Activated CD4-positive, alpha-beta T cell treated with anti-CD3 and anti-CD28 coated beads, Interleukin-2, amount 50 U/mL, for 4 hours (primary cell): ENCODE data around the gene GPHN.

Source experiments
- DNase-seq, 2 experiments: peaks; one replicate each; pipeline ENCODE4 v3.0.0-alpha.2; 2020

Gene GPHN

DNA sequence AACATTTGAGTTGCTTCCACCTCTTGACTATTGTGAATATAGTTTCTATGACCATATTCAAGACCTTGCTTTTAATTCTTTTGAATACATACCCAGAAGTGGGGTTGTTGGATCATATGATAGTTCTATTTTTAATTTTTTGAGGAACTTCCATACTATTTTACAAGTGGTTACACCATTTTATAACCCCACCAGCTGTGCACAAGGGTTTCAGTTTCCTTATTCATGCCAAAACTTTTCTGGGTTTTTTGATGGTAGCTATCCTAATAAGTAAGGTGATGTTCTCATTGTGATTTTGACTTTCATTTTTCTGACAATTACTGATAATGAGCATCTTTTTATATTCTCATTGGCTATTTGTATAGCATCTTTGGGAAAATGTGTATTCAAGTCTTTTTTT, 571.9 kb downstream of the GPHN start:
- DNase-seq: no peak

DNA sequence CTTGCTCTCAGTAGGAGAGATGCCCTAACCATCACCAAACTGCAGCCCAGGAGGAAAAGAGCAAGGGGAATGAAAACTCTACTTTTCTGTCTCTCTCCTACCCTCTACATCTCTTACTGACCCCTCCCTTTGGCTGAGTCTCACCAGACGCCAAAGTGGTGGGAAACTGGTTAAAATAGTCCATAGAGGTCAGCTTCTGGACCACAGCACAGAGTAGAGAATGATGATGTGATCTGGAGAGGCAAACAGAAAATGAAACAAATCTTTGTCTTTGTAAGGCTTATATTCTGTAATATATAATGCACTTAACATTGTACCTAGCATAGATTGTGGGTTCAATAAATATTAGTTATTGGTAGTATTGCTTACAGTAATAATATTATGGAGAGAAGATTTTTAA, 600.3 kb downstream of the GPHN start:
- DNase-seq: no peak

DNA sequence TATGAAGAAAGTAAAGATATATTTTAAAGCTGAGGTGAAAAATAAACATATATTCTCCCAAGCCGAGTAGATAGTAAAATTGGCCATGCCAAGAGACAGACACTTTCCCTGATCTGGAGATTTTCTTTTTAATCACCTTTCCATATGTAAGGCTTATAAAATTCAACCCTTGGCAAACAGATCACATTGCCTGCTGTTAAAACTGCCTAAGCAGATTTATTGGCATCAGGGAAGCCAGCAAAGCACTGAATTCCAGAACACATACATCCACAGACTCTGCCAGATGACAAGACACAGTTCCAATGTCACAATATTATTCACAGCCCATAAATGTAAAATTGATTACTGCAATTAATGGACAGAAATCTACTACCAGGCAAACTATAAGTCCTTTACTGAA, 603.1 kb downstream of the GPHN start:
- no peak for DNase-seq

DNA sequence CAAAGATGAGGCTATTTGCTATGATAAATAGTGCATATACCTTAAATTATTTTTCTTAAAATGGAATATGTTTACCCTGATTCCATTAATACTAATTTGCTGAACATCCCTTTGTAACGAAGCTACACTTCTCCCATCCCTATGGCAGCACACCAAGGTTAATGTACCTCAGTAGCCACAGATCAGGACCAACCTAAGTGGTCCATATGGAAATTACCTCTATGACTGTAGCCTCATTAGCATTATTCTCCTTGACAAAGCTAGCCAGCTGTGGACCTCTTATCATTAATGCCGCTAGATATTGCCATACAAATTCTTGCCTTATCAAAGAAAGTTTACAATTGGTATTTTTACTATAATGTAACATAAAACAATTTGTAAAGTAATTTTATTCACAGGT, 604.4 kb downstream of the GPHN start:
- DNase-seq: no peak

DNA sequence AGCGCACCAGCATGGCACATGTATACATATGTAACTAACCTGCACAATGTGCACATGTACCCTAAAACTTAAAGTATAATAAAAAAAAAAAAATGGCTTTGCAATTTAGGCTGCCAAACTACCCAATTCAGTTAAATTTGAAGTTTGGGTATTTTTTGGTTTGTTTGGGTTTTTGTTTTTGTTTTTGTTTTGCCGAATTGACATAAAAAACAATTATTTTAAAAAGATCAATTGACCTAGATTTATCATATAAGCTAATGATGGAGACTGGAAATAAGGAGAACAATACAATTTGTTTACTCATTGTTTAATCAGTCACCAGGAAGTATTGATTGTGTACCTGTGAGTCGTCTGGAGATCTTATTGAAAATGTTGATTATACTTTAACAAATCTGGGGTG, 619.2 kb downstream of the GPHN start:
- DNase-seq: no peak

DNA sequence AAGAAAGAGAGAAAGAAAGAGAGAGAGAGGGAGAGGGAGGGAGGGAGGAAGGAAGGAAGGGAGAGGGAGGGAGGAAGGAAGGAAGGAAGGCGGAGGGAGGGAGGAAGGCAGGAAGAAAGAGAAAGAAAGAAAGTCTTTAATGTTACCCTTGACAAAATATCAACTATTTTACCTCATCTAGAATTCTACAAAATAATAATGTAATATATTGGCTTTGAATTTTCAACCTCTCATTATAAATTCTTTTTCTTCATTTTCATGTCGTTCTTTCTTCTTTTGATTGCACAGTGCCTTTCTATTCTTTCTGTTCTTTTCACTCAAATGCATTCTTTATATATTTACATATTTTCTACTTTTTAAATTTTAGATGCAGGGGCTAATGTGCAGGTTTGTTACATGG, 621.8 kb downstream of the GPHN start:
- no peak for DNase-seq

DNA sequence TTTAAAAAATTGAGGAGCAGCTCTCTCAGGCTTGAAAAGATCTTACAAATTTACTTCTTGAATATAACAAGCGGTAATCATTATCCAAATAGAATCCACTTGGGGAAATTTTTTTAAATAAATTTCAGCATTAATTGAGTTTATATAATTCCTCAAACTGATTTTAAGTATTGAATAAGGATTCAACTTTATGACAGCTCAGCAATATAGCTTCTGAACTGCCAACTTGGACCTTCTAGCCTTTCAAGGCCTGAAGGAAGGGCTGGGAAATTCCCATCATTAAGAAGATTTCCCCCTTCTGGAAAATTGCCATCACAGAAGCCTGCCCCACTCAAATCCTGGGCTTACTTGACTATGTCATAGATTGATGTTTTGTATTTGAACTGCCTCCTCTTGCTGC, 623.7 kb downstream of the GPHN start:
- no peak for DNase-seq

DNA sequence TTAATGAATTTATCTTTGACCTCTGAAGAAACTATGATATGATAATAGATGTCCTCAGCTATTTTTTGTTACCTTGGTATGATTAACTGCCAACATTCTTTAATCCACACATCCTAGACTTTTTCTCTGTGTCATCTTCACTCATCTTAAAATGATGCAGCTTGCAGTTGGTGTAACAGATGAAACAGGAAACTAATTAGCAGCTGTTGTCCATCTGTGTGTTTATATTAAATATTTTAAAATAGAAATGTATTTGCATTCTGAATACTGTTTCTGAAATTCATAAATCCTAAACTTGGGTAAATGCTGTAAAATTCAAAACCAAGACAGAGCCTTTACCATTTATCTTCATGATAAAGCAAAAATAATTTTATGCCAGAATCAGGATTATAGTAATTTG, 625.2 kb downstream of the GPHN start:
- DNase-seq: no peak

DNA sequence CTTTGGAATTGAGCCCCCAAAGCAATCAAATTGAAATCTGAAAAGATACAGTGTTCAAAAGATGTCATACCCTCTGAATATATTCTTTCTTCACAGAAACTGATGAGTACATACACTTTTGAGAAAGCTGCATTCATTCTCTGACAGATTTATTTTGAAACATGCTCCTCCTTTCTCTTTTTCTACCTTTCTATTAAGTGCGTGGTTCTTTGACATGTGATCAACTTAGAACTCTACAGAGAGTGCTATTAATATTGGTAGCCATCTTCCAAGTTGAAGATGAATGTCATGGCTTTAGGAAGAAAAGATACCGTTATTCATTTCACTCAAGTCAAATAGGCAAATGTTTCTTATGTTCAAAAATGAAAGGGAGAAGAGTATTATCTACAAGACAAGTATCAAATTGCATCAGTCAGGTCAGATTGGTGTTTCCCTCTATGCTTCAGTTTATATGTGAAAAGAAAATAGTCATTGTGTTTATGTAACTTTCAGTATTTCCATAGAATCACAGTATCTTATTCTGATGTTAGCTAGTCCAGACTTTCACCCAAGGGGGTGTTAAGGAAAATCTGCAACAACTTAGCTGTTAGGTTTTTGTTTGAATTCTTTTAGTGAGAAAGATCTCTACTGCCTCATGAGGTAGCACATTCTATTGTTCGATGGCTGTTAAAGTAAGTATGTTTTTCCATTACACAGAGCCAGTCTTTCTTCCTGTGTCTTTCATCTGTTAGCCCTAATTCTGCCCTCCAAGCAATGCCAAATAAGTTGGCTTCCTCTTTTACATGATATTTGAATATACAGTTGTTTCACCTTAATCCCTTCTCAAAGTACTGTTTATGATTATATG, 625.9 kb downstream of the GPHN start:
- no peak for DNase-seq

DNA sequence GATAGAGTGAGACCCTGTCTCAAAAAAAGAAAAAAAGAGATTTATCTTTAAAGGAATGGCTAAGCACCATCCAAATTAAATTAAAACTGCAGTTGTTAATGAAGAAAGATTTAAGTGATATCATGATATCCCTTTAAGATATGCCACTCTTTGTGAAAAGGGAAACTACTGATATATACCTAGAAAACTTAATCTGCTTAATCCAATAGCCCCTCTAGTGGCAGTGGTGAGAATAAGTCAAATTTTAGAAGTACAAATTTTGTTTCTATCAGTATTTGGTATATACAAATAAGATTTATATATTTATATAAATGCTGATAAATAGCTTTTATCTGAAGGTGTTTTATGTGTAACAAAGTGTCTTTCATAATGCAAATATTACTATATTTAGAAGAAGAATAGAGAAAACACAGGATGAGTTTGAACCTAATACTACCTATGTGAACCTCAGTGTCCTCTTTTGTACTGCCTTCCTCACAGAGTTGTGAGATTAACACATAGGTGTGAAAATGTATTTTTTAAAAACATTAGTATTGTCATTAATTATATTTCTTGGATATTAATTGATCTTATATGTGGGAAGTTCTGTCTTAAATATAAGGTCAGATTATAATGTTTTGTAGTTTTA, 629.9 kb downstream of the GPHN start:
- DNase-seq: no peak

DNA sequence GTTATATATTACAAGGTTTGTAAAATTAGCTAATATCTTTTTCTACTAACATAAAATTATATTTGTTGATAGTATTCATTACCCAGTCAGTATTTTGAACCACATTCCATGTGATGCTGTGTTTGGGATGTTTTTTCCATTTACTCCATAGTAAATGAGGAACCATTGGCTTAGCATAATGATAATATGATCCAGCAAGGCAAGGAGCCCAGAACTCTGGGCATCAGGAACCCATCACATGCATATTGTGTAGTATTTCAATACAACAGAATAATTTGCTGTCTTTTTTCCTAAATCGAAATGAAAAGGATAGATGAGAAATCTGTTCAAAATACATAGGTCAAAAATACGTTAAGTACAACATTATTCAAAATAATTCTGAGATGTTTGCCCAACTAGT, 632.6 kb downstream of the GPHN start:
- no peak for DNase-seq

DNA sequence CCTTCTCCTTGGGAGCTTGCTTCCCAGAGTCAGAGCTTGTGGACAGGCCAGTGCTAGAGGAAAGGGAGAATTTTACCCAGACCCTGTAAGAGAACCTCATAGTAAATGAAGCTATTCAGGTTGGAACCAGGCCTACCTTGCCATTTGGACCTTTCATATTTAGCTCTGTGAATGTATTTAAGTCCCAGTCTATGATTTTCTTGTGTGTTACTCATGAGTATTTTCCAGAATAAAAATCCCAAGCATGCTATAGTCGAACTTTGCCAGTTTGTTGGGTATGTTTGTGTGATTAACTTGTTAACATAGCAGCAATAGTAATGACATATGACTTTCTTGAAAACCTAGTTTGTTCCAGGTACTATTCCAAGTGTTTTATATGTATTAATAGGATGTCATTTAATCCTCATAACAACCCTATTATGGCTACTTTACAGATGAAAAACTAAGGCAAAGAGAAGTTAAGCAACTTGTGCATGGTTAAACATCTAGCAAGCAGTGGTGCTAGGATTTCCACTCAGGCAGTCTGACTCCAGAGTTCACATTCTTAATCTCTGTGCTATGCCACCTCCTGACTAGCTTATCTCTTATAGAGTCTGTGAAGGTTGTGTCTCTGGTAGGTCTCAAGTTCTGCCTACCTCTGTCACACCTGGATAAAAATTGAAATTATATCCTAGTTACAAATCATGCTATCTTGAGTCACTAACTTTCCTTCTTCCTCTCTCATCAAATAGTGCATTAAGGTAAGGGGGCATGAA, 633.4 kb downstream of the GPHN start:
- no peak for DNase-seq

DNA sequence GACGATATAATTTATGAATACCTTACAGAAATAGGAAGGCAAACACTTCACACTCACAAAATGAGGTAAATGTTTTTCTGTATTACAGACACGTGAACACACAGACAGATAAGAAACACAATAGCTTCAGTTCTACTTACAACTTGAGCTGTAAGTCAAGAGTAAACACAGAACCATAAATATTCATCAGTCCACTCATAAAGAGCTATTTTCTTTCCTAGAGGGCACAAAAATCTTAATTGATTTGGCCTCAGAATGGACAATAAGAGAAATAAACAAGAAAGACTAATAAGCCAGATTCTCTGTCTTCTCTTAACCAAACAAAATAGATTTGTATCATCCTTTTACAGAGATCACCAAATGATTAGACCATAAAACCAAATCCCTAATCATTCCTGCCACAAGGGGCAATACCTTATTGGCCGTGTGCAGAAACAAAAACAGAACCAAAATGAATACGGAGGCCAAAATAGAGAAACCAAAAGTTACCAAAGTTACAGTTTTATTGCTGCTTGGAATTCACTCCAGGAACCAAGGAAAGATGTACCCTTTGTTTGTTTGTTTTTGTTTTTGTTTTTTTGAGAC, 643.2 kb downstream of the GPHN start:
- DNase-seq: no peak

DNA sequence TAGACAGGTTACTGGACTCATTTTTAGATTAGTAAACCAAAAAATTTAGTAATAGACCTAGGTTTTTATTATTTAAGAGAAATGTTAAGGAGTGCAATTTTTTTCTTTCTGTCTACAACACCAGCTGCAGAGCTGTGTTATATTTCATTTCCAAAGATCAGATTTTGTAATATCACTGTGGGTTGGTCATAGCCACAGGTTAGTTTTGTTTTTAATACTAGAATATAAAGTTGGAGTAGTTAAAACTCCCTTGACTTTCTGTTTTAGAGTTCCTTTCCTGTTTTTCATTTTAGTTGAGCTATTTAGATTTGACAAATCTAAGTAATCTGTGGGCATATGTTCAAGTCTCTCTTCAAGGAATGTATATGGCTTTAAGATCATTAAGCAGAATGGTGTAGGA, 650.6 kb downstream of the GPHN start:
- no peak for DNase-seq

DNA sequence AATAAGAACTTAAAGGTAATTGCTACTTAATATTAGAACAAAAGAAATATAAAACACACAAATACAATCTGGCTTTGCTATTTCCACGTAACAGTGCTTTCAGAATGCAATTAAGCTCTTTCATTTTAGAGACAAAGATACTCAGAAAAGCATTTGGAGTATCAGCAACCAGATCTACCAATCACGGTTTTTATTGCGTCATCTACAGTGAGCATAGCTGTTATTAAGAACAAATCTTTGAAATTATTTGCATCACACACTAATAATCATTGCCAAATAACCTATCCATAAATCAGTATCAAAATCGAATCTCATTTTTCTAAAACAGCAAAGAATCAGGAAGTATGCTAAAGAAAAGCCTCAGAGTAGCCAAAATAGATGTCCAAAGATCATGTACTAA, 654.4 kb downstream of the GPHN start:
- no peak for DNase-seq

DNA sequence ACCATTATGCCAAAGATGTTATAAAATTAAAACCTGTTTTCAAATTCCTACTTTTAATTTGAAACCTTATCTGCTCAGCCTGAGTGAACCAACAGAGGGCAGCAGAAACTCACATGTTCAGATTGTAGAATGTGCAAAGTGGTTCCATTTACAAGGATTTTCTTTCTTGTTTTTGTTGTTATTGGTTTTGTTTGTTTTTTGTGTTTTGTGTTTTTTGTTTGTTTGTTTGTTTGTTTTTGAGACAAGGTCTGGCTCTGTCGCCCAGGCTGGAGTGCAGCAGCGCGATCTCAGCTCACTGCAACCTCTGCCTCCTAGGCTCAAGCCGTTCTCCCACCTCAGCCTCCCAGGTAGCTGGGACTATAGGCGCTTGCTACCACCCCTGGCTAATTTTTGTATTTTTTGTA, 658.5 kb downstream of the GPHN start:
- peak; percentile 14 to 15 for DNase-seq

DNA sequence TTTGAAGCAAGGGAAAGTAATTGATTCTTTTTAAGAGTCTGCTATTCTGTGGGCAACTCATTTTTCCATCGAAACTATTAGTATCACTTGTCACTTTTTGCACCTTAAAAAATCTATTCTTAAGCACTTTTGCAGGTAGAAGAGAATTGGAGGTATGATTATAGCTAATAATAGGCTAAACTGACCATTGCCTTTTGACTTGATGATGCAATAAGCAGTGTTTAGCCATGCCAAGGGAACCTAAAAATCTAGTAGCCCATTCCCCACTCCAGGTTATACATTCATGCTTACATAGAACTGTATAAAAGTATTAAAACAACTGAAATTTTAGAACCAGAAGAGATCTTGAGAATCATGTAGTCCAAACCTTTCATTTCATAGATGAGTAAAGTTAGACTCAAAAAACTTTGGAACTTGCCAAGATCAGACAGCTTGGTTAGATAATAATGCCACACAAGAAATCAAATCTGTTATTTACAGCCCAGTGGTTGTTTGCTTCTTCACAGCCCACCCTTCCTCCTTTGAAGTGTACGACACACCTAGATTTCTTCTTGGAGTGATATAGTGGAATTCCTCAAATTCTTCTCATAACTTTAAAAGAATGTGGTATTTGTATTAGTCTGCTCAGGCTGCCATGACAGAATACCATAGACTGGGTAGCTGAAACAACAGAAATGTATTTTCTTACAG, 659.6 kb downstream of the GPHN start:
- DNase-seq: no peak

DNA sequence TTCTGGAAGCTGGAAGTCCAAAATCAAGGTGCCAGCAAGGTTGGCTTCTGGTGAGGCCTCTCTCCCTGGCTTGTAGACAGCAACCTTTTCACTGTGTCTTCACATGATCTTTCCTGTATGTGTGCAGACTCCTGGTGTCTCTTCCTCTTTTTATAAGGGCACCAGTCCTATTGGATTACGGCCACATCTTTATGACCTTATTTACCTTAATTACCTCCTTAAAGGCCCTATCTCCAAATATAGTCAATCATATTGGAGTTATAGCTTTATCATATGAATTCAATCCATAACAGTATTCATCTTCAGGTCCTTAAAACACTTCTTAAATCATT, 660.1 kb downstream of the GPHN start:
- DNase-seq: no peak

DNA sequence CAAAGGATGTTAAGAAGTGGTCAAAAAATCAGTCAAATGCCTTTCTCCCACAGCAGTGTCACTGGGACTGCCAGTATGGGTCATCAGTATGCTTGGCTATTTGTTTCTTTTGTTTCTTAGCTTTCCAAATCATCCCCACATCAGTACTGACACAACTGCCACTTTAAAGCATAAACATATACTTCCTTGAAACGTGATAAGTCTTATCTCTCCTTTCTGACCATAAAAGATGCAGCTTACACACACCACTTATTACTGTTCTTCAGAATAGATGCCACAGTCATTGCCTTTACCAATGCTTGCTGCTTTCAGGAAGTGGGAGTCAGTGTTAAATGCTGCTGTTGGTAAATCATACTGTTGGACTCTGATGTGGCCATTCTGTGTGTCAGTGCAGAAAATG, 662.7 kb downstream of the GPHN start:
- no peak for DNase-seq

DNA sequence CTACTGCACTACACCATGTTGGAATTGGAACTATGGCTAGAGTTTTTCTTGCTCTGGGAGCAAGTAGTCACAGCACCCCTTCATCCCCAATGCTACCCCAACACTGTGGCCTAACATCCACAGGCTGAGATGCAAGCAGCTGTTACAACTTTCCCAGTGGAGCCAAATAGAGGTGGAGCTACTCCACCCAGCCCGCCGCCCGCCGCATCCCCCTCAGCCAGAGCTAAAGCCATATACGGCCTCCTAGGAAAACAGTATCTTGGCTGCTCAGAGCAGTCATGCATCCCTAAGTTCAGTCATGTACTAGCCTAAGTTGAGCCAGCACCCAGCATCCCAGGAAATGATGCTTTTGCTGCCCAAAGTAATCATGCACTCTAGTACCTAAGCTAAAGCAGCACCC, 664.1 kb downstream of the GPHN start:
- DNase-seq: no peak

DNA sequence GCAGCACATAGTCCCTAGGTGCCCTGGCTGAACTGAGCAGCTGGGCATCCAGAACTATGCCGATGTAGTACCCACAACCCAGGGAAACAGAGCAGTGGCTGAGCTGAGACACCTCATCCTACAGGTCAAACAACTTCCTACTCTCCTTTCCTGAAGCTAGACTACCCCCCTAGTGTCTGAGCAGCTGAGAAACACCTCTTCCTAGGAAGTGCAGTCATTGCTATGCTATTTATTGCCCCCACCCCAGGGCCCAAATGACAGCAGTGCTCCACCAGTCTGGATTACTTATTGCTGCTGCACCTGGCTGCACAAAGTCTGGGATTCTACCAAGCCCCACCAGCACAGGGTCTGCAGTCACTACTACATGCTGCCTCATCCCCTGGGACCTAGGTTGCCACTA, 664.6 kb downstream of the GPHN start:
- DNase-seq: no peak

DNA sequence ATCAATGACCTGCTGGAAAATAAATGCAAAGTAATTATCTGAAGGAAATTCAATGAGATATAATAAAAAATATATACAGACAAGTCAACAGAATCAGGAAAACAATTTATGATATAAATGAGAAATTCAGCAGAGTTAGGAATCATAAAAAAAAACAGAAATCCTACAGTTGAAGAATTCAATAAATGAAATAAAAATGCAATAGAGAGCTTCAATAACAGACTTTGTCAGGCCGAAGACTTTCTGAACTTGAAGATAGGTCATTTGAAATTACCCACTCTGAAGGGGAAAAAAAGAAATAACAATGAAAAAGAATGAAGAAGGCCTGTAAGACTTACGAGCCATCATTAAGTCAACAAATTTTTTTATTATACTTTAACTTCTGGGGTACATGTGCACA, 665.8 kb downstream of the GPHN start:
- DNase-seq: no peak

DNA sequence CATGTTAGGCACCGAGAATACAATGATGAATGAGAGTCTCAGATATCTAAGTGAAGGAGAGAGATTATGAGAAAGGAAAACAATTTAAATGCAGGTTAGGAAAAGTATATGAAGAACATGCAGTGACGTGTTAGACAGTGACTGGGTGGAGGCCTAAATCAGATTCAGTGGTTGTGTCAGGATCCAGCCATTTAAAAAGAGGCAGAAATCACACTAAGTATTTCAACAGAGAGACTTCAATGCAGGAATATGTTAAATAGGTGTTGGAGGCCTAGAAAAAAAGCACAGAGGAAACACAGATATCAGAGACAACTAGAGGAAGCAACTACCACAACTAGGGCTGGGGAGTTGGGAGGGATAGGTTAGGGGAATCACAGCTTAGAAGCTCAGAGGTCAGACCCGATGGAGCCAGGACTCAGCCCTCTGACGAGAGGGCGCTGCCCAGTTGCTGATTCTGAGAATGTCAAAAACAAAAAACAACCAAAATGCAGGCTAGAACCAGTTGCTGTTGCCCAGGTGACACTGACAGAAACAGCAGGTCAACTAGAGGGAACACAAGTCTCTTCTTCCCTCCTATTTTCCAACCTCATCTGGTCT, 678.3 kb downstream of the GPHN start:
- no peak for DNase-seq
